ENCODE measurements around the gene B3GNT8.

DNA sequence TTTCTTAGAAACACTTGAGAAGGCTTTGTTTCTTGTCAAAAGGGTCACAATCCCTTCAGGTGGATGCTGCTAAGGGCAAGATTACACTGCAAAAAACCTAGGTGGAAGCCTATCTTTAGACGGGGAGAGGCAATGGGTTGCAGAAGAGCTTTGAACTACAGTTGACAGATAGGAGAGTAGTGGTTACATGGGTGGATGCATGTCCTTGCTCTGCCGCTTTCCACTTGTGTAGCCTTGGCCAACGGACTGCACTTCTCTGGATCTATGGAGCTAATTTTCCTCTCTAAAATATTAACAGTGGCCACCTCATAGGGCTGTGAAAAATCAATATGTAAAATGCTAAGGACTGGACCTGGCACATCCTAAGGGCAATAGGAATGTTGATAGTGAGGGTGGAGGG, 28.6 kb downstream of the B3GNT8 start:
- TF ChIP-seq, protein P1, sequence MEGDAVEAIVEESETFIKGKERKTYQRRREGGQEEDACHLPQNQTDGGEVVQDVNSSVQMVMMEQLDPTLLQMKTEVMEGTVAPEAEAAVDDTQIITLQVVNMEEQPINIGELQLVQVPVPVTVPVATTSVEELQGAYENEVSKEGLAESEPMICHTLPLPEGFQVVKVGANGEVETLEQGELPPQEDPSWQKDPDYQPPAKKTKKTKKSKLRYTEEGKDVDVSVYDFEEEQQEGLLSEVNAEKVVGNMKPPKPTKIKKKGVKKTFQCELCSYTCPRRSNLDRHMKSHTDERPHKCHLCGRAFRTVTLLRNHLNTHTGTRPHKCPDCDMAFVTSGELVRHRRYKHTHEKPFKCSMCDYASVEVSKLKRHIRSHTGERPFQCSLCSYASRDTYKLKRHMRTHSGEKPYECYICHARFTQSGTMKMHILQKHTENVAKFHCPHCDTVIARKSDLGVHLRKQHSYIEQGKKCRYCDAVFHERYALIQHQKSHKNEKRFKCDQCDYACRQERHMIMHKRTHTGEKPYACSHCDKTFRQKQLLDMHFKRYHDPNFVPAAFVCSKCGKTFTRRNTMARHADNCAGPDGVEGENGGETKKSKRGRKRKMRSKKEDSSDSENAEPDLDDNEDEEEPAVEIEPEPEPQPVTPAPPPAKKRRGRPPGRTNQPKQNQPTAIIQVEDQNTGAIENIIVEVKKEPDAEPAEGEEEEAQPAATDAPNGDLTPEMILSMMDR (IDR thresholded peaks at IDR 0.05): no peak
- TF ChIP-seq POLR2AphosphoS5 (IDR thresholded peaks at IDR 0.05; ENCODE audit: low read depth, low read length): no peak
- TF ChIP-seq, protein P2, sequence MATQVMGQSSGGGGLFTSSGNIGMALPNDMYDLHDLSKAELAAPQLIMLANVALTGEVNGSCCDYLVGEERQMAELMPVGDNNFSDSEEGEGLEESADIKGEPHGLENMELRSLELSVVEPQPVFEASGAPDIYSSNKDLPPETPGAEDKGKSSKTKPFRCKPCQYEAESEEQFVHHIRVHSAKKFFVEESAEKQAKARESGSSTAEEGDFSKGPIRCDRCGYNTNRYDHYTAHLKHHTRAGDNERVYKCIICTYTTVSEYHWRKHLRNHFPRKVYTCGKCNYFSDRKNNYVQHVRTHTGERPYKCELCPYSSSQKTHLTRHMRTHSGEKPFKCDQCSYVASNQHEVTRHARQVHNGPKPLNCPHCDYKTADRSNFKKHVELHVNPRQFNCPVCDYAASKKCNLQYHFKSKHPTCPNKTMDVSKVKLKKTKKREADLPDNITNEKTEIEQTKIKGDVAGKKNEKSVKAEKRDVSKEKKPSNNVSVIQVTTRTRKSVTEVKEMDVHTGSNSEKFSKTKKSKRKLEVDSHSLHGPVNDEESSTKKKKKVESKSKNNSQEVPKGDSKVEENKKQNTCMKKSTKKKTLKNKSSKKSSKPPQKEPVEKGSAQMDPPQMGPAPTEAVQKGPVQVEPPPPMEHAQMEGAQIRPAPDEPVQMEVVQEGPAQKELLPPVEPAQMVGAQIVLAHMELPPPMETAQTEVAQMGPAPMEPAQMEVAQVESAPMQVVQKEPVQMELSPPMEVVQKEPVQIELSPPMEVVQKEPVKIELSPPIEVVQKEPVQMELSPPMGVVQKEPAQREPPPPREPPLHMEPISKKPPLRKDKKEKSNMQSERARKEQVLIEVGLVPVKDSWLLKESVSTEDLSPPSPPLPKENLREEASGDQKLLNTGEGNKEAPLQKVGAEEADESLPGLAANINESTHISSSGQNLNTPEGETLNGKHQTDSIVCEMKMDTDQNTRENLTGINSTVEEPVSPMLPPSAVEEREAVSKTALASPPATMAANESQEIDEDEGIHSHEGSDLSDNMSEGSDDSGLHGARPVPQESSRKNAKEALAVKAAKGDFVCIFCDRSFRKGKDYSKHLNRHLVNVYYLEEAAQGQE (IDR thresholded peaks at IDR 0.05; ENCODE audit: insufficient read depth in 1 of 2, low read depth in 2 of 2, low read length in 1 of 2): no peak
- TF ChIP-seq TCF7L2 (IDR thresholded peaks at IDR 0.05; ENCODE audit: low read depth, low read length): no peak
